AG20443 (cell line): ENCODE results near the gene GFAP.

Experiments used
- DNase-seq: peaks from one replicate; pipeline ENCODE4 v3.0.0; 2012; ENCODE audit warnings: low spot score, mixed read lengths

GFAP gene

DNA sequence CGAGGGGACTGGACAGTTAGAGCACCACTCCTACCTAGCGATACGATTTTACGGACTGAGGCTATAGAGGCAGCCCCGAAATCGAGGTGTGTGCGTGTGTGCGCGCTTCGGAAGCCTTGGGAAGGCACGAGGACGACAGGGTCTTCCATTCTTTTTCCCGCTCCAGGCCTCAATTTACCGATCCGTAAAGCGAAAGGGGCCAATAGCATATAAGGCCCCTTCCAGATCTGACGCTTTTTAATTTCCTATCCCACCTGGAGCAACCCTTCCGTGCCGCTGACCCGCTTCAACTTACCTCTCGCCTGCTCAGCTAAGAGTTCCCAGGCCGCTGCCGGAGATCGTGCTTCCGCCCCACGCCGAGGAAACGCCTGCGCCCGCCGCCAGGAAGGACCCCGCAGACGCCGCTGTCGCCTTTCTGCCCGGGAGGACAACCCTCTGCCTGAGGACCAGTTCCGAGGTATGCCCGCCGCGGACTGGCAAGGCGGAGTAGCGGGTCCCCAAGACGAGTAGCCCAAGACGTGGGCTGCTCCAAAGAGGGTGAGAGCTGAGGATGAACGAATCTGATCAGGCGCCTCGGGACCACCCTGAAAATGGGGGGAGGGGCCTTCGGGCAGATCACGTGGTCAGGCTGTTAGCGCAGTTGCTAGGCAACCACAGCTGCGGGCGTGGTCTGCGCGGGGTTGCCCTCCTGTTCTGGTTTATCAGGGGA is 16.1 kb downstream of the GFAP start, which contains the start of gene EFTUD2:
Gene EFTUD2 (minus strand): TSS at position 372 of the 709 bp plus-strand sequence. CDS start 4,924 bp downstream, outside the sequence.
- peak; percentile 96 for DNase-seq

GRCh38 chr17:44898768-44899073 is 16.6 kb downstream of the GFAP start:
- DNase-seq: no peak

DNA sequence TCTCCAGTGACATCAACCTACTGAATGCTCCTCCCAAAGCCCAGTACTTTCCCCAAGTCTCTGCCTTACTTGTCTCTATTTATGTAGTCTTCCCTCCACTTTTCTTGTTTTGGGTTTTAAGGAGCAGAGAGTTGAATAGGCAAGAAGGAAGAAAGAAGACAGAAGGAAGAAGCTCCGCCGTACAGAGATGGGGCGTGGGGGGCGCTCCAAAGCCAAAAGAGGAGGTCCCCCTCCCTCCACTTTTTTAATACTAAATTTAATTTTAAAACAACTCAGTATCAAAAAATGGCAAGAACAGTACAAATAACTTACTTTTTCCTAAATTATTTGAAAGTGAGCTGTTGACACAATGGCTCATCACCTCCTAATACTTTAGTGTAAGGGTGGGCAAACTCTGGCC is 20.7 kb downstream of the GFAP start:
- no peak for DNase-seq

DNA sequence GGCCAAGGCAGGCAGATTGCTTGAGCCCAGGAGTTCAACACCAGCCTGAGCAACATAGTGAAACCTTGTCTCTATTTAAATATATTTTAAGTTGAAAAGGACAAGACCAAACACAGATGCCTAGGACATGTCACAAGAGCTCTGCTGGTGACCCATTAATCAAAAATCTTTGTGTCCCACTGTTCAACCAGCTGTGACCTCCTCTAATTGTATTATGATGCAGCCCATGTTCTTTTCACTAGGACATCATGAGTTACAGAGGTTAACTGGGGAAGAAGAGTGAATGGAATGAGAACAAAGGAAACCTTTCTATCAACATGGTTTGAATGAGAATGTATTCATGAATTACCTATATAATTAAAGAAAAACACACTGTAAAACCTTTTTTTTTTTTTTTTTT is 23.1 kb downstream of the GFAP start:
- DNase-seq: no peak

DNA sequence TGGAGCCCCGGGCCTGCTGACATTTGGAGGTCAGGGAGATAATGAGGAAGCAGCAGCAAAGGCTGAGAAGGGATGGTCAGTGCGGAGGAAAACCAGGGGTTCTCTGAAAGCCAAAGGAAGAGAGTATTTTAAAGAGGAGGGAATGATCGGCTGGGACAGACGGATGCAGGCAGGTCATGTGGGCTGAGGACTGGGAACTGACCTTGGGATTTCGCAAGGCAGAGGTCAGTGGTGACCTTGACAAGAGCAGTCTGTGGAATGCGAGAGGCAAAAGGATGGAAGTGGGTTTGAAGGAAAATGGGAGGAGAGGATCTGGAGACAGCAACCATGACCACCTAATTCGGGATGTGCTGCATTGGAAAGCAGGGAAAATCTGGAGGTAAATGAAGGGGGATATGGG is 26.3 kb downstream of the GFAP start:
- DNase-seq: no peak

DNA sequence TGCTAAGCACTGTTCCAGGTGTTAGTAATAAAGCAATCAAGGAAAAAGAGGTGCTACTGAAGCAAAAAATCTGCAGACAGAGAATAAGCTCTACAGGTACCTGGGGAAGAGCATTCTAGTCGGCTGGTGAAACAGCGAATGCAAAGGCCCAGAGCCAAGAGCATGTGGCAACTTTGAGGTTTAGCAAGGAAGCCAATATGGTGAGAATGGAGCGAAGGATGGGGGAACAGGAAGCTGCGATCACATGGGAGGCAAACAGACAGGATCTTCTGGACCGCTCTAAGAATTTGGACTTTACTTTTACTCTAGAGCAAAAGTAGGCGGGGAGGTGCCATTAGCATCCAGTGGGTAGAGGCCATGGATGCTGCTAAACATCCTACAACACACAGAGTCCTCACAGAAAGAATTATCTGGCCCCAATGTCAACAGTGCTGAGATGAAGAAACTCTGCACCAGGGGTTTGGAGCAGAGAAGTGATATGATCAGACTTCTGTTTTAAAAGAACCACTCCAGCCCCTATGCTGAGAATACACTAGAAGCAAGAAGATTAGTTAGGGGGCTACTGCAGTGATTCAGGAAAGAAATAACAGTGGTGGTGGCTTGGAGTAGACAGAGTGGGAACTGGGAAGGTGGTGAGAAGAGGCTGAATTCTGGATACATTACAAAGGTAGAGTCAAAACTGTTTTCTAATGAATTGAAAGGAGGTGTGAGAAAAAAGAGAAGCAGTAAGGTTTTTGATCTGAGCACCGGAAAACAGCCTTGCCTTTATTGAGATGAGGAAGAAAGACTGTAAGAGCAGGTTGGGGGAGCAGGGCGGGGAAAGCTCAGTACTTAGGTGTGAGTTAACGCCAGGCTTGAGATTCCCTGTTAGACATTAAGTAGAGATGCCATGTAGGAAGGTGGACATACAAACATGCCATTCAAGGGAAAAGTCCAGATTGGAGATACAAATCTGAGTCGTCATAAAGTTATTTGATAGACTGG is 27.0 kb downstream of the GFAP start:
- no peak for DNase-seq

DNA sequence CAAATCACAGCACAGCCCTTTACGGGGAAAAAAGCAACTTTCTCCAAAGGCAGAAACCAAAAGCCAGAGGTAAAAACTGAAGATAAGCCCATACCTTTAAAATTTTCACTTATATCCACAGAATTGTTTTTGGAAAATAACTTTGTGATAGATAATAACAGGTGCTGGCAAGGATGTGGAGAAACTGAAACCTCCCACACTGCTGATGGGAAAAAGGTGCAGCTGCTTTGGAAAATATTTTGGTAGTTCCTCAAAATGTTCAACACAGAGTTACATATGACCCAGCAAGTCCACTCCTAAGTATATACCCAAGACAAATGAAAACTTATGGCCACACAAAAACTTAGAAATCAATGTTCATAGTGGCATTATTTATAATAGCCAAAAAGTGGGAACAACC is 28.3 kb downstream of the GFAP start:
- no peak for DNase-seq

- DNase-seq: no peak
Measured at GRCh38 chr17:44884941-44885340, 30.4 kb downstream of the GFAP start.

DNA sequence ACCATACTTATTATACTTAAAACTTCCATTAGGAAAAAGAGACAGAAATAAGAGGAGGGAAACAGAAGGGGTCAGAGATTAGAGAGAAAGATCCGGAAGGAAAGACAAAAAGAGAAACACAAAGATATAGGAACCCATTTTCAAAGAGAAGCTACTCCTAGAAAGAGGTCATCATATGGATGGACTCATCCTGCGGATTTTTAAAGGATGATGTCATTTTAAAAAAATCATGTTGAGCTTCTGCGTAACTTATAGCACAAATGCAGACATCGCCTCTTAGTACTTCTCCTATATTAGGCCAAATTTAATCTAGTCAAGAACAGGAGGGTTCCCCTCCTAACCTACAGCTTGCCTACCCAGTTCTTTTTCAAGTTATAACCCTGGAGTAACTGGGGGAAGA is 34.2 kb downstream of the GFAP start:
- no peak for DNase-seq

GRCh38 chr17:44880062-44880461 is 35.2 kb downstream of the GFAP start:
- DNase-seq: no peak

- DNase-seq: no peak
Measured at GRCh38 chr17:44879376-44879775, 35.9 kb downstream of the GFAP start.

- DNase-seq: peak; percentile 65
Measured at GRCh38 chr17:44878627-44879221, 36.6 kb downstream of the GFAP start.

DNA sequence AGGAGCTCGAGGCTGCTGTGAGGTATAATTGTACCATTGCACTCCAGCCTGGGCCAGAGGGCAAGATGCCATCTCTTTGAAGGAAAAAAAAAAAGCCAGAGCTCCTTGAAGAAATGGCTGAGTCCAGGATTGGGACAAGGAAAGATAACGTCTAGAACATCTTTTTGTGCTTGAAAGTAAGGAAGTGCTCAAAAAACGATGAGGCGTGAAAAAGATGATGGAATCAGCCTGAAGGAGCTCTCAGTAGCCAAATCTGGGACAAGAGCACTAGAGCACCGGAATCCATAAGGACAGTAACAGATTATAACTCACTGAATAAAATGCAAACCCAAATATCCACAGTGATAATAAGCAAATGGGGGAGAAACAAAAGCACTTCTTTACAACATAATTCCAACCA is 38.2 kb downstream of the GFAP start:
- DNase-seq: no peak

GRCh38 chr17:44875761-44876160 is 39.5 kb downstream of the GFAP start:
- DNase-seq: no peak

DNA sequence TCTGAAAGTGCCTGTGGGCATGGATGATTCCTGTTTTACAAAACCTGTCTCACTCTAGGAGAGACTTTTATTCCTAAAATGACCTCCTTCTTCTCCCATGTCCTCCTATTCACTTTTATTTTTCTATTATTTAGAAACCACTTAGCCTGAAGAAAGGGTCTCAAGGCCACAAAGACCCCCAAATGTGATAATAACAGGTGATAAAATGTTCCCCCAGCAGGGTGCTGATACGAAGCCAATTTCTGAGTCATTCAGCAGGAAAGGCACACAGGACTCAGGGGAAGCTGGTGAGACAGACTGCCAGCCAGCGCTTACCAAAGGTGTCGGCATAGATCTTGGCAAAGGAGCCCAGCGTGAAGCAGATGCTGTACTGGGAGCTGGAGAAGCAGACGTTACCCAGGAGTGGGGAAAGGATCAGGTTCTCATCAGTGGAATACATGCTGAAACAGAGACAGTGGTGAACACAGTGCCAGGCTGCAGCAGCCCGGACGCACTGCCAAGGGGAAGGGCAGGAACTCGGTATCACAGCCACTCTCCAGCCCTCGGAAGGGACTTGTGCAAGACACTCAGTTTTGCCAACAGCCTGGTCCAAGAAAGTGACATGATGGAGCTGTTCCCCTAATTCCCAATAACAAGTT is 43.0 kb downstream of the GFAP start:
- DNase-seq: no peak

- DNase-seq: no peak
Measured at GRCh38 chr17:44871556-44871955, 43.7 kb downstream of the GFAP start.

- DNase-seq: no peak
Measured at GRCh38 chr17:44867841-44868240, 47.5 kb downstream of the GFAP start.

DNA sequence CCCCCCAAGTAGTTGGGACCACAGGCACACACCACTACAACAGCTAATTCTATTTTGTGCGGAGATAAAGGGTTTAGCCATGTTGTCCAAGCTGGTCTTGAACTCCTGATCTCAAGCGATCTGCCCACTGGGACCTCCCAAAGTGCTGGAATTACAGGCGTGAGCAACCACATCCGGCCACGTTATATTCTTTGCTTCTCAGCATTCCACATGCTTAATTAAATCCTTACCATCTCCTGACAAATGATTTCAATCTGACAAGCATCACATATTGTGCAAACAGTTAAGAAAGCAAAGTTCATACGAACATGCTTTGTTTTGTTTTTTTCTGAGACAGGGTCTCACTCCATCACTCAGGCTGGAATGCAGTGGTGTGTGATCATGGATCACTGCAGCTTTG is 49.4 kb downstream of the GFAP start:
- DNase-seq: peak; percentile 40

DNA sequence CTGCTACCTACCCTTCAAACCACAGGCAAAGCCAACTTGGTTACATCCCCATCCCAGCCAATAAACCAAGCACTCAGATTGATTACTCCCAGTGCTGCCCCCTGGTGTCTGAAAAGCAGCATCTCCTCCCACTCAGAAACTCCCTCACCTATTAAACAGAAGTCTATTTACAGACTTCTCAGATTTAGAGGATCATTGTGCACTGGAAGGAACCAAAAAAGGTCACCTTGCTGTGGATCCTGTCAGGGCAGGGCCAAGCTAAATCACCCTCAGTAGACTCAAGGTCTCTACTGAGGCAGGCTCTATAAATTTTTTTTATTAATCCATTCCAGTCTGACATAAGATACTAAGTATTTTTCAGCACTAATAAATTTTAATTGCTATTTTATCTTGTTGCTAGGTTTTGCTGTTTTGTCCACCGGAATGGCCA is 50.1 kb downstream of the GFAP start:
- DNase-seq: peak; percentile 81

DNA sequence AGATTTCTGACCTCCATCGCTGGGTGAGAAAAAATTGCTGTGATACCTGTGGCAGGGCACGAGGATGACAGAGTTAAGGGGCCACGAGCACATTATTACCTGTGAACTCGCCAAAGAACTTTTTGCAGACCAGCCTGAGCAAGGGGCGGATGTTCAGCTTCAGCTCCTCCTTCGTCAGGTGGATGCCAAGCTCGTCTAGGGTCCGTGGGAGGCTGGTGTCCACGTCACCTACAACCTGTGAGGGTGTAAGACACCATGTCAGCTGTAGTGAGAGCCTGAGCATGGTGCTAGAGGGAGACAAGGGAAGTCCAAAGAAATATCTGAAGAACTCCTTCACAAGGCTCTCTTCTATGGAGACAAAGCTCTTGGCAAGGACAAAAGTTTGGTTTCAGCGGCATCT is 50.5 kb downstream of the GFAP start:
- no peak for DNase-seq

DNA sequence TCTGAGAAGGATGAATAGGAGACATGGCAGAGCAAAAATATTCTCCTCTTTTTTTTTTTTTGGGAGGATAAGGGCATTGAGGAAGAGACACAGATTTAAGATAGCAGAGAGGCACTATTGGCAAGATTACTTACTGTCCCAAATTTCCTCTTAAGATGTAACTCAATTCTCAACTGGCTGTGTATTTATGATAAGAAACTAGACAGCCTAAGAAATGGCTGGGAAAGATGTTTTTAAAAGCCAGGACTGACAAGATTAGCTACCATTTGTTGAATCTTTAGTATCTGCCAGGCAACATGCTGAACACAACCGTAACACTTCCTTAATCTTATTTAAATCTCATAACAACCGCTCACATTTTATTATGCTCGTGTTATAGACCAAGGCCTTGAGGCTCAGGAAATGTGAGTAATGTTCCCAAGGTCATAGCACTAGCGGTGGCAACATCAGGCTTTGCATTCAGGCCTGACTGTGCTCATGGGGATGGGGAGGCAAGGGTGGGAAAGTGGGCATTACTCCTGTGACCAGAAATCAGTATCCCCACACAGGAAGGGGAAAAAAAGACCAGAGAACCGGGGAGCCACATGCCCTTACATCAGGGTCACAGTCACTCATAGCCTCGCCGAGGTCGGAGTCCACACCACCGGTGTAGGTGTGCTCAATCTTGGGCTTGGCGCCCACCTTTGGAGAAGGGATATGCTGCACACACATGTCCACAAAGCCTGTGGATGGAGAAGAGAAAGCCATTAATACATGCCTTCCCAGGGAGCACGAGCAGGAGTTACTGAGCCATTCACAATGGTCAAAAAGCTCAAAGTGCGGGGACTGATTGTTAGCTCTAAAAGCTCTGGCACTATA is 52.0 kb downstream of the GFAP start:
- DNase-seq: no peak
